Right lobe of liver (tissue), 6 donors: ENCODE results near the gene SLC1A2. TPM values are rescaled to one million over a fixed set of nuclear protein-coding genes. Genes with fewer than 3 reads are reported as not detected.

Experiments
- ATAC-seq, 4 donors: fragments of 200-7000 bp; cut with Tn5 transposase; one replicate each; pipeline ENCODE4 v1.9.1; 2020; ENCODE audit warnings: mild to moderate bottlenecking in 4 of 4, moderate library complexity in 4 of 4
- DNase-seq, 3 donors: peaks; one replicate each; pipeline ENCODE4 v3.0.0-alpha.2; 2020
- H3K27ac ChIP-seq, 3 donors: fragments of 200-600 bp; one replicate each; pipeline ENCODE4 v1.8.0; 2022
- H3K27me3 ChIP-seq, 2 donors: fragments of 200-600 bp; one replicate each; pipeline ENCODE4 v1.8.0; 2022
- H3K36me3 ChIP-seq, 4 donors: fragments of 200-600 bp; sonication (generic) in 1 of 4; one replicate each; pipeline versions ENCODE4 v1.5.1 to v1.8.0; 2017 to 2022; ENCODE audit warnings: control low read depth in 1 of 4
- H3K4me1 ChIP-seq, 4 donors: fragments of 200-600 bp; sonication (generic) in 1 of 4; one replicate each; pipeline versions ENCODE4 v1.5.1 to v1.8.0; 2017 to 2022; ENCODE audit warnings: control low read depth in 1 of 4
- H3K4me3 ChIP-seq, 3 donors: fragments of 200-600 bp; one replicate each; pipeline ENCODE4 v1.8.0; 2022
- H3K9me3 ChIP-seq, 4 donors: fragments of 200-600 bp; sonication (generic) in 1 of 4; one replicate each; pipeline versions ENCODE4 v1.5.1 to v1.8.0; 2017 to 2022; ENCODE audit warnings: control low read depth in 1 of 4
- CTCF ChIP-seq, 4 donors: fragments of 200-600 bp in 3 of 4; fragments of 450-650 bp in 1 of 4; IDR thresholded peaks; one replicate each; pipeline versions ENCODE4 v1.5.1 to v1.8.0; 2016 to 2022; ENCODE audit warnings: antibody characterized with exemption in 4 of 4, mild to moderate bottlenecking in 2 of 4
- POLR2A ChIP-seq: fragments of 450-650 bp; IDR thresholded peaks from one replicate; pipeline ENCODE4 v1.6.1; 2017; ENCODE audit warnings: antibody characterized with exemption, mild to moderate bottlenecking
- WGBS: methylation state at CpG from one replicate; pipeline ENCODE4 v1.1.6; 2018; ENCODE audit warnings: low coverage, low lambda C conversion rate; ENCODE audit not compliant: insufficient coverage; ENCODE audit errors: missing lambda C conversion rate; 5-methylcytosine and 5-hydroxymethylcytosine counted together
- intact Hi-C, 2 donors: fragments of 100-400 bp; cut with DNase I; formaldehyde crosslinking; loops; one replicate each; pipeline versions ENCODE4 v1.11.2 to v1.14.1; 2022
- total RNA-seq, 6 experiments: library from RNA; depleted of rRNA in 2 of 6; stranded (reverse); fragments of >200 nt in 2 of 6; fragmentation: NEBNext Ultra II Directional in 3 of 6; extraction: Animal tissue kit (Norgen Biotek cat#: 25700) in 3 of 6; gene quantifications; one replicate each; pipeline versions ENCODE4 v1.1.0 to v1.2.4, GENCODE V29; 2016 to 2023
- donor health status: DM: no; HTN: yes; CAD: no.
- donor health status: DM: no; HTN: no; CAD: no.
- donor health status: DM: no; HTN: no; CAD: no.
- donor health status: DM: no; HTN: yes; CAD: no.
- donor health status: DM: no; HTN: yes; CAD: no.

The SLC1A2 gene
- total RNA-seq, 6 experiments from 2014 or later, result 7.6 to 87.4 (median 13.3) TPM

DNA sequence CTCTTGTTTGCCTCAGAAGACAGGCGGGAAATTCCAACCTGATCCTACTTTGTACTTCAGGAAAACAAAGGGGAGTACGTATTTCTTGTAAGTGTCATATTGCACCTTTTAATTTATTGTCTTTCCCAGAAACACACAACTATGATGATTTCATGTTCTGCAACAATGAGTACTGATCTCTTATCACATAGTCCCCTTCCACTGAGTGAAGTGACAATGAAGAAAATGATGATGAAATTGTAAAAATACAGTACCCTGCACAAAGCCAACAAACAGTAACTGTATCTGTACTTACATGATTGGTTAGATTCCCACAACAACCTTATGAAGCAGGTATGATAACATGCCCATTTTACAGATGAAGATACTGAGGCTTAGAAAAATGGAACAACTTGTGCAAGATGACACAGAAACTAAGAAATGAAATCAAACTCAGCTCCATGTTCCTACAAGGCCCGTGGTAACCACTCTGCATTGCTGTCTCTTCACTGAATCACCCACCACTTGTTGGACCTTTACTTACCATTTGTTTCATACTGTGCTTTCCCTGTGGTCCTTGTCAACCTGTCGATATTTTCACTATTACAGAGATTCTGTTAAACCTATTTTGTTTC is 37.5 kb downstream of the SLC1A2 start:
- TF ChIP-seq POLR2A (no peak), CTCF (IDR thresholded peaks at IDR 0.05) (no peak)
- H3K9me3 ChIP-seq, result no peaks in the 10 kb centered on the region
- H3K36me3 ChIP-seq, result no peaks in the 10 kb centered on the region
- H3K27ac ChIP-seq, result no peak overlapping the region
- ATAC-seq (no peak), DNase-seq (no peak)
- WGBS, result 86% methylated on average over 4 of the region's 4 CpGs
- H3K4me3 ChIP-seq, result no peak overlapping the region
- intact Hi-C loops, result no loop called here
- no peaks in the 10 kb centered on the region for H3K4me1 ChIP-seq
- no peaks in the 10 kb centered on the region for H3K27me3 ChIP-seq

- H3K4me3 ChIP-seq, result no peak overlapping the region
- WGBS, result 73% methylated on average over 5 of the region's 5 CpGs
- DNase-seq, result no peak
- no peaks in the 10 kb centered on the region for H3K4me1 ChIP-seq
- no peak overlapping the region for H3K27ac ChIP-seq
- H3K9me3 ChIP-seq, result no peaks in the 10 kb centered on the region
- no peaks in the 10 kb centered on the region for H3K27me3 ChIP-seq
- ATAC-seq, result no peak
- intact Hi-C loops, result no loop called here
- no peak for TF ChIP-seq CTCF (IDR thresholded peaks at IDR 0.05)
- TF ChIP-seq POLR2A, result no peak
- no peaks in the 10 kb centered on the region for H3K36me3 ChIP-seq
These were observed 38.8 kb downstream of the SLC1A2 start for GRCh38 chr11:35380603-35381002.

DNA sequence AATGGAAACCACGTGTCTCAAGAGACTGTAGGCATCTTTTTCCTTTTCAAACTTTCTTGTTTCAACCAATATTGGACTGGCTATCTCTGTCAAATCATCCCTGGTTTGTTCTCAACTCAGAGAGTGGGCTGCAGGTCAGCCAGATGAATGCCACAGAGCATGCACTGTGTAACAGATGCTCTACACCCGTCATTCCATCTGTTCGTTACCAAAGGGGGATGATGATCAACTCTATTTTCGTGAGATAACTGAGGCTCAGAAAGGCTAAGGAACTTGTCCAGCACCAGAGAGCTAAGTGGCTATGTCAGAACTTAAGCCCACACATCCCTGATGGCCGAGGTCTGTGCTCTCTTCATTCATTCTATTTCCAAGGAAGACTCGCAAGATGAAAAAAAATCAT is 42.1 kb downstream of the SLC1A2 start:
- 77% methylated on average over 6 of the region's 6 CpGs for WGBS
- ATAC-seq, result no peak

GRCh38 chr11:35376613-35377012 is 42.7 kb downstream of the SLC1A2 start:
- Histone ChIP-seq H3K27me3 (no peaks in the 10 kb centered on the region), H3K36me3 (no peaks in the 10 kb centered on the region), H3K4me3 (no peak overlapping the region), H3K9me3 (no peaks in the 10 kb centered on the region), H3K27ac (no peak overlapping the region), H3K4me1 (peaks cover 0 to 11% (median 4%) of the 10 kb centered on the region in 4 donors)
- intact Hi-C loops, result no loop called here
- no peak for DNase-seq
- 74% methylated on average over 3 of the region's 3 CpGs for WGBS
- ATAC-seq, result no peak
- TF ChIP-seq CTCF (IDR thresholded peaks at IDR 0.05) (no peak), POLR2A (no peak)

More for the DNA sequence above, 42.1 kb downstream of the SLC1A2 start:
- Histone ChIP-seq H3K4me1 (peaks cover 0 to 11% (median 4%) of the 10 kb centered on the region in 4 donors), H3K9me3 (no peaks in the 10 kb centered on the region), H3K27ac (no peak overlapping the region), H3K36me3 (no peaks in the 10 kb centered on the region), H3K27me3 (no peaks in the 10 kb centered on the region), H3K4me3 (no peak overlapping the region)
- DNase-seq, result no peak
- TF ChIP-seq CTCF (IDR thresholded peaks at IDR 0.05), result no peak
- TF ChIP-seq POLR2A, result no peak
- intact Hi-C loops, result no loop called here
